Endothelial cell (in vitro differentiated cells): ENCODE data around the gene GDI1. TPM values are rescaled to one million over a fixed set of nuclear protein-coding genes. Genes with fewer than 3 reads are reported as not detected.

Source experiments
- DNase-seq: peaks from one replicate; pipeline ENCODE4 v3.0.0; 2021; ENCODE audit warnings: low spot score
- H3K27ac Mint-ChIP-seq: one replicate; pipeline ENCODE4 v1.8.0; 2021; ENCODE audit warnings: mixed read lengths, inconsistent platforms; ENCODE audit not compliant: unreplicated experiment
- H3K27me3 Mint-ChIP-seq: one replicate; pipeline ENCODE4 v1.8.0; 2021; ENCODE audit warnings: mild to moderate bottlenecking, moderate library complexity, mixed read lengths, inconsistent platforms; ENCODE audit not compliant: unreplicated experiment
- H3K36me3 Mint-ChIP-seq: one replicate; pipeline ENCODE4 v1.8.0; 2021; ENCODE audit warnings: mild to moderate bottlenecking, low read depth, mixed read lengths, inconsistent platforms; ENCODE audit not compliant: unreplicated experiment
- H3K4me1 Mint-ChIP-seq: one replicate; pipeline ENCODE4 v1.8.0; 2021; ENCODE audit warnings: mild to moderate bottlenecking, mixed read lengths, inconsistent platforms; ENCODE audit not compliant: unreplicated experiment
- H3K4me3 Mint-ChIP-seq: one replicate; pipeline ENCODE4 v1.8.0; 2021; ENCODE audit warnings: mild to moderate bottlenecking, mixed read lengths, inconsistent platforms; ENCODE audit not compliant: unreplicated experiment
- H3K9me3 Mint-ChIP-seq: one replicate; pipeline ENCODE4 v1.8.0; 2021; ENCODE audit warnings: mixed read lengths, inconsistent platforms; ENCODE audit not compliant: unreplicated experiment
- total RNA-seq: library from RNA; stranded (reverse); fragmentation: NEBNext Ultra II Directional; extraction: Animal tissue kit (Norgen Biotek cat#: 25700); gene quantifications from one replicate; pipeline ENCODE4 v1.2.1, GENCODE V29; 2021; ENCODE audit not compliant: unreplicated experiment
- TF ChIP-seq, protein P1 (sequence below): fragments of 200-600 bp; sonication (generic); IDR thresholded peaks from one replicate; pipeline ENCODE4 v1.5.0; 2021; ENCODE audit warnings: antibody characterized with exemption; ENCODE audit not compliant: unreplicated experiment

The GDI1 gene
- total RNA-seq, 1 donor from 2014 or later = 157 TPM

DNA sequence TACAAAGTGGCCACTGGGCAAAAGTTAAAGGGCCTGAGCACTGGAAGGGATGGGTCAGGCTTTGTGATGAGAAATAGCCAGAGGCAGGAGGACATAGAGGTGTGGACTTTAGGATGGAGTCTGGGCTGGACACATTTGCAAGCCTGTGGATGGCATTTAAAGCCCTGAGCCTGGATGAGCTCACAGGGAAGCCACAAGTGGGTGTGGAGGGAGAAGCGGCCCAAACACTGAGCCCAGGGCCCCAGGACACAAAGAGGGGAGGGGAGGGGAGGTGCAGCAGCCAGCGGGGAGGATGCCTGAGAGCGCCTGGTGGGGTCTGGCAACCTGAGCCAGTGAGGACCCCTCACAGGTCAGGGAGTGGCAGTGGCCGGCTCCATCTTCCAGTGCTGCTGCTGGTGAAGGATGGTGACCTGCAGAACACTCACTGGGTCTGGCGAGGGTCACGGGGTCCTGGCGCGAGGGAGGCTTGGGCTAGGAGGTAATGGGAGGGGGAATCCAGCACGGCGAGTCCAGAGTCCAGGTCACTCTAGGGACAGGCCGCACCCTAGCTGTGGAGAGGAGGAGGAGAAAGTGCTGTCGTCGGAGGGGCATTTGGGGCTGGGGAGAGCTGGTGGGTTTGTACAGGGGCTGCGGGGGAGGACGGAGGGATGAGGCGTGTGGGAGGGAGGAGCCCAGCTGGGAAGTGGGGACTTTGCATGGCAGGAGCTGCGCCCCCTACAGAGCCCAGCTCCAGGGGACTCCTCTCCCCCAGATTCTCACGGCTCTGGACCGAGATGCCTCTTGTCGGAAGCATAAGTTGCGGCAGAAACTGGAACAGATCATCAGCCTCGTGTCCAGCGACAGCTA, 35.1 kb downstream of the GDI1 start:
- TF ChIP-seq, protein P1, sequence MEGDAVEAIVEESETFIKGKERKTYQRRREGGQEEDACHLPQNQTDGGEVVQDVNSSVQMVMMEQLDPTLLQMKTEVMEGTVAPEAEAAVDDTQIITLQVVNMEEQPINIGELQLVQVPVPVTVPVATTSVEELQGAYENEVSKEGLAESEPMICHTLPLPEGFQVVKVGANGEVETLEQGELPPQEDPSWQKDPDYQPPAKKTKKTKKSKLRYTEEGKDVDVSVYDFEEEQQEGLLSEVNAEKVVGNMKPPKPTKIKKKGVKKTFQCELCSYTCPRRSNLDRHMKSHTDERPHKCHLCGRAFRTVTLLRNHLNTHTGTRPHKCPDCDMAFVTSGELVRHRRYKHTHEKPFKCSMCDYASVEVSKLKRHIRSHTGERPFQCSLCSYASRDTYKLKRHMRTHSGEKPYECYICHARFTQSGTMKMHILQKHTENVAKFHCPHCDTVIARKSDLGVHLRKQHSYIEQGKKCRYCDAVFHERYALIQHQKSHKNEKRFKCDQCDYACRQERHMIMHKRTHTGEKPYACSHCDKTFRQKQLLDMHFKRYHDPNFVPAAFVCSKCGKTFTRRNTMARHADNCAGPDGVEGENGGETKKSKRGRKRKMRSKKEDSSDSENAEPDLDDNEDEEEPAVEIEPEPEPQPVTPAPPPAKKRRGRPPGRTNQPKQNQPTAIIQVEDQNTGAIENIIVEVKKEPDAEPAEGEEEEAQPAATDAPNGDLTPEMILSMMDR = no peak
- H3K36me3 Mint-ChIP-seq = peaks cover 4% of the 10 kb centered on the region
- H3K4me3 Mint-ChIP-seq = no peak overlapping the region
- peaks cover 3% of the 10 kb centered on the region for H3K27me3 Mint-ChIP-seq
- H3K9me3 Mint-ChIP-seq = no peaks in the 10 kb centered on the region
- H3K27ac Mint-ChIP-seq = no peak overlapping the region
- no peaks in the 10 kb centered on the region for H3K4me1 Mint-ChIP-seq
- DNase-seq = no peak

- TF ChIP-seq, protein P1 = no peak
- Mint-ChIP-seq H3K9me3 (no peaks in the 10 kb centered on the region), H3K36me3 (peaks cover 4% of the 10 kb centered on the region), H3K27me3 (peaks cover 3% of the 10 kb centered on the region), H3K4me1 (no peaks in the 10 kb centered on the region), H3K4me3 (no peak overlapping the region), H3K27ac (no peak overlapping the region)
- DNase-seq = no peak
Observed at GRCh38 chrX:154472685-154473632, 36.0 kb downstream of the GDI1 start.

- no peak for DNase-seq
- H3K4me1 Mint-ChIP-seq = no peaks in the 10 kb centered on the region
- H3K27me3 Mint-ChIP-seq = peaks cover 3% of the 10 kb centered on the region
- no peak overlapping the region for H3K27ac Mint-ChIP-seq
- H3K9me3 Mint-ChIP-seq = no peaks in the 10 kb centered on the region
- no peak overlapping the region for H3K4me3 Mint-ChIP-seq
- peaks cover 4% of the 10 kb centered on the region for H3K36me3 Mint-ChIP-seq
- TF ChIP-seq, protein P1 = no peak
Observed at GRCh38 chrX:154473683-154474082, 36.7 kb downstream of the GDI1 start.

DNA sequence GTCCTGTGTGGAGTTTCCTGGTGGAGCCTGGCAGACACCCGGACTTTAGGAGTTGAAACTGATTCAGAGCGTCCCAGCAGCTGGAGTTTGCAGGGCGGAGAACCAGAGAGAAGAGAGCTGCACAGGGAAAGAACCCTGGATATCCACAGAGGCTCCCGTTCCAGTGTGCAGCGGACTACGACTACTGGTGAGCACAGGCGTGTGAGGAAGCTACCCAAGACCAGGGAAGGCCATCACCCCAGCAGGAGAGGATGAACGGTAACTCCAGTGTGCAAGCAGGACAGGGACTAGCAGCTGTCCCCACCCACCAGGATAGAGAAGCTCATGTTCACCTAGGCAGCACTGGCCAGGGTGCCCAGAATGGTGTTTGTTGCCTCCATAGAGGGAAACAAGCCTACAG, 39.9 kb downstream of the GDI1 start:
- Mint-ChIP-seq H3K9me3 (no peaks in the 10 kb centered on the region), H3K4me3 (no peak overlapping the region), H3K36me3 (peaks cover 4% of the 10 kb centered on the region), H3K4me1 (no peaks in the 10 kb centered on the region), H3K27ac (no peak overlapping the region), H3K27me3 (peaks cover 2% of the 10 kb centered on the region)
- DNase-seq = no peak
- TF ChIP-seq, protein P1 = no peak
